Mammary epithelial cell (primary cell): Measurements from ENCODE around the gene DEPDC5.

Source experiments
- EZH2 ChIP-seq: IDR thresholded peaks from 2 replicates; pipeline ENCODE4 v1.6.1; 2012; ENCODE audit warnings: low read length, inconsistent platforms, borderline replicate concordance
- TF ChIP-seq, protein P1 (sequence below), 2 donors: IDR thresholded peaks in 1 of 2; conservative IDR thresholded peaks in 1 of 2; 2 replicates each; pipeline ENCODE4 v1.5.1; 2011 to 2012; ENCODE audit warnings: inconsistent platforms in 2 of 2, low read length in 2 of 2, mild to moderate bottlenecking in 2 of 2, control low read depth in 1 of 2, low read depth in 1 of 2; ENCODE audit not compliant: insufficient read depth in 1 of 2; ENCODE audit errors: extremely low read depth in 1 of 2

DNA sequence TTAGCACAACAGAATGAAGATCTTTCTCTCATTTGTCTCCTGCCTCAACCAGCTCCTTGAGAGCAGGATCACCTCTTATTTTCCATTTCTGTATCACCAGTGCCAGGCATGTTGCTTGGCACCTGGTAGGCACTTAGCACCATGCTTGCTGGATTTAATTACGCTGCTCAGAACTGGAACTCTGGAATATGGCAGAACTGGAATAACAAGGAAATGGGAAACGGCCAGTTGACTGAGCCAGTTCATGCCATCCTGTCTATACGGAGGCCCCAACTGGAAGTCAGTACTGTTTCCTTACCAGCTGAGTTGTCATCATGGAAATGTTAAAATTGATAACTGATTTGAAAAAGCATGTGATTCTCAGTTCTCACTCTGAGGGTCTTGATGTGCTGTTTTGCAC lies 121.0 kb downstream of the DEPDC5 start:
- TF ChIP-seq, protein P1, sequence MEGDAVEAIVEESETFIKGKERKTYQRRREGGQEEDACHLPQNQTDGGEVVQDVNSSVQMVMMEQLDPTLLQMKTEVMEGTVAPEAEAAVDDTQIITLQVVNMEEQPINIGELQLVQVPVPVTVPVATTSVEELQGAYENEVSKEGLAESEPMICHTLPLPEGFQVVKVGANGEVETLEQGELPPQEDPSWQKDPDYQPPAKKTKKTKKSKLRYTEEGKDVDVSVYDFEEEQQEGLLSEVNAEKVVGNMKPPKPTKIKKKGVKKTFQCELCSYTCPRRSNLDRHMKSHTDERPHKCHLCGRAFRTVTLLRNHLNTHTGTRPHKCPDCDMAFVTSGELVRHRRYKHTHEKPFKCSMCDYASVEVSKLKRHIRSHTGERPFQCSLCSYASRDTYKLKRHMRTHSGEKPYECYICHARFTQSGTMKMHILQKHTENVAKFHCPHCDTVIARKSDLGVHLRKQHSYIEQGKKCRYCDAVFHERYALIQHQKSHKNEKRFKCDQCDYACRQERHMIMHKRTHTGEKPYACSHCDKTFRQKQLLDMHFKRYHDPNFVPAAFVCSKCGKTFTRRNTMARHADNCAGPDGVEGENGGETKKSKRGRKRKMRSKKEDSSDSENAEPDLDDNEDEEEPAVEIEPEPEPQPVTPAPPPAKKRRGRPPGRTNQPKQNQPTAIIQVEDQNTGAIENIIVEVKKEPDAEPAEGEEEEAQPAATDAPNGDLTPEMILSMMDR (conservative IDR thresholded peaks at IDR 0.05 in 1 of 2, IDR thresholded peaks at IDR 0.05 in 1 of 2; ENCODE audit: extremely low read depth in 1 of 2, insufficient read depth in 1 of 2, low read depth in 1 of 2, low read length in 2 of 2), result no peak
- no peak for TF ChIP-seq EZH2
